ENCODE measurements around the gene TNRC18.

Gene TNRC18

DNA sequence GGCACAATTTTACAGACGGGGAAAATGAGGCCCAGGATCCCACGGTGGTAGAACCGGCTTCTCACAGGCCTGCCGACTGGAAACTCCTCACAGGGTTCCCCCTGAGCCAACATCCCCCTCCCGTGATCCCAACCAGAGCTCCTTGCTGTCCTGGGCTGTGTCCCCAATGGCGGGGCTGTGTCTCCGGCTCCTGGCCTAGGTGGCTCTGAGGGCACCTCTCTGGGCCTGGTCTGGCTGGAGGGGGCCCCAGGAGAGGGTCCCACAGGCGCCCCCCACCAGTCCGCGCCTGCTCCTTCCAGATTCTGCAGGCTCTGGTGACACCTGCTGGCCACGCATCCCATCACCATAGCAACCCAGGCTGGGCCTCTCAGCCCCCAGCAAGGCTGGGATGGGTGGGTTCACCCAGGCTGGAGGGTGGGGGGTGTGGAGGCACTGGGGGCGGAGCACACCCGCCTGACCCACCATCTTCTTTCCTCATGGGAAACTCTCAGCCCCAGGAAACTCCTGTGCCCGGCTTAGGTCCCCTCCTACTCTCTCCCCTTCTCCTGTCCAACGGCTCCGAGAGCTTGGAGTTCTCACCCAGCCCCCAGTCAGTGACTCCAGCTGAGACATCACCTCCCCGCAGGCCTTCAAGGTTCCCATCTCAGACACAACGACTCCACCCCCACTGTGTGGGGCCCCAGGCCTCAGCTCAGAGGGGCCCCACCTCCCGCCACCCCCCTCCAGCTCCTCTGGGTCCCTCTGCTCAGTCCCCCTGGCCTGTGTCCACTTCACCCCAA lies 27.1 kb upstream of the TNRC18 start:
- no peak for DNase-seq (ENCODE audit: extremely low read depth, low read depth)
- TF ChIP-seq, protein P1, sequence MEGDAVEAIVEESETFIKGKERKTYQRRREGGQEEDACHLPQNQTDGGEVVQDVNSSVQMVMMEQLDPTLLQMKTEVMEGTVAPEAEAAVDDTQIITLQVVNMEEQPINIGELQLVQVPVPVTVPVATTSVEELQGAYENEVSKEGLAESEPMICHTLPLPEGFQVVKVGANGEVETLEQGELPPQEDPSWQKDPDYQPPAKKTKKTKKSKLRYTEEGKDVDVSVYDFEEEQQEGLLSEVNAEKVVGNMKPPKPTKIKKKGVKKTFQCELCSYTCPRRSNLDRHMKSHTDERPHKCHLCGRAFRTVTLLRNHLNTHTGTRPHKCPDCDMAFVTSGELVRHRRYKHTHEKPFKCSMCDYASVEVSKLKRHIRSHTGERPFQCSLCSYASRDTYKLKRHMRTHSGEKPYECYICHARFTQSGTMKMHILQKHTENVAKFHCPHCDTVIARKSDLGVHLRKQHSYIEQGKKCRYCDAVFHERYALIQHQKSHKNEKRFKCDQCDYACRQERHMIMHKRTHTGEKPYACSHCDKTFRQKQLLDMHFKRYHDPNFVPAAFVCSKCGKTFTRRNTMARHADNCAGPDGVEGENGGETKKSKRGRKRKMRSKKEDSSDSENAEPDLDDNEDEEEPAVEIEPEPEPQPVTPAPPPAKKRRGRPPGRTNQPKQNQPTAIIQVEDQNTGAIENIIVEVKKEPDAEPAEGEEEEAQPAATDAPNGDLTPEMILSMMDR (IDR thresholded peaks at IDR 0.05; ENCODE audit: low read depth, low read length), result peak; percentile 48

DNA sequence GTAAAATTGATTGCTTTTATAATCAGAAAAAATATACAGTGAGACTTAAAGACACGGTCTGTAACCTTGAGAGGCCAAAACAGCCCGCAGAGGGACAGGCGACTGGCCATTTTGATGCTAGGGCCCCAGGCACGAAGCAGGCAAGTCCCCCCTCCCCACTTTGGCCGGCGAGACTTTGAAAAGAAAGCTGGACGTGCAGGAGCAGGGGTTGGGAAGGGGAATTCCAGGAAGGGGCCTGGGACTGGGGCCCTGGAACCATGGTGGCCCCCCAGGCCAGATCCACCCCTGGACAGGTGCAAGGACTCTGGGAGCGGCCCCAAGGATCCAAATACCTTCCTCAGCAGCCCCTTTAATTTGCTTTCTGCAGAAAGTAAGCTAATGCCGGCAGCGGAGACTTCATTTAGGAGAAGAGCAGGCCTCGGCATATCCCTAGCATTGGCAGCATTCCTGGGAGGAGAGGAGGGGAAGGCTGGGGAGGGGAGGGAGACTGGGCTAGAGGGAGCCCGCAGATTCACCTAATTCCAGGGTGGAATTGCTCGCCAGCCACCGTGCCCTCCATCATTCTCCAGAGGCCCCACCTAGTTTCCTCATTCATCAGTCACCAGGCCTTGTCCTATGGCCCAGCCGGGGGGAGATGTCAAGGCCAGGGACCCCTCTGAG lies 24.9 kb upstream of the TNRC18 start:
- DNase-seq (ENCODE audit: extremely low read depth, low read depth), result no peak
- TF ChIP-seq, protein P1 (IDR thresholded peaks at IDR 0.05; ENCODE audit: low read depth, low read length), result no peak

DNA sequence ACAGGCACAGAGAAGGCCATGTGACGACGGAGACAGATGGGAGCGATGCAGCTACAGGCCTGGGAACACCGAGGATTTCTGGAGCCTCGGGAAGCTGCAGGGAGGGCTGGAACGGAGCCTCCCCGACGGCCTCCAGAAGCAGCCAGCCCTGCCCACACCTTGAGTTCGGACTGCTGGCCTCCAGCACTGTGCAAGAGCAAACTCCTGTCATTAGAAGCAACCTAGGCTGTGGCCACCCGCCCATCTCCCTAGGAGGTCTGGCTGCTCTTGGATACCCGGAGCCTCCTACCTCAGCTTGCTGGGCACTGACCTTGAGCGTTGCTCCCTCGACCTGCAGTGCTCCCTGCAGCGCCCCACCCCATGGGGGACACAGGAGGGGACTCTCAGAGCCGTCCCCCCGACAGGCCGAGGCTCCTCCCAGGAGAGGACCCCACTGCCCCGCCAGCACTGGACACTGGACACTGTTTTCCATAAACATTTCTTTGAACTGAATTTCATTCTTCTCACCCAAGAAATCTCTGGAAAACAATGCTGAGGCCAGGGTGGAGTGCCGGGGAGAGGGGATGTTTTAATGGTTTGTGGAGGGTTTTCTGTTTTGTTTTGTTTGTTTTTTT lies 22.5 kb upstream of the TNRC18 start:
- TF ChIP-seq, protein P1 (IDR thresholded peaks at IDR 0.05; ENCODE audit: low read depth, low read length), result no peak
- no peak for DNase-seq (ENCODE audit: extremely low read depth, low read depth)

DNA sequence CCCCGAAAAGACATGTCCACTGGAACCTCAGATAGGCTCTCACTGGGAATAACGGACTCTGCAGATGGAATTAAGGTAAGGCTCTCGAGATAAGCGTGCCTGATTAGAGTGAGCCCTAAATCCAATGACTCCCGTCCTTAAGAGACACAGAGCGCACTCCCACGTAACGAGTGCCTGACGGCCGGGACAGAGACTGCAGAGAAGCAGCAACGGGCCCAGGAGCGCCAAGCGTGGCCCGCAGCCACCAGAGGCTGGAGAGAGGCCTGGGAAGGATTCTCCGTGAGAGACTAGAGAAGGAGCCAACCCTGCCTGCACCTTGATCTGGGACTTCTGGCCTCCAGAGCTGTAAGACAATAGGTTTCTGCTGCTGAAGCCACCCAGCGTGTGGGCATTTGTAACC lies 20.0 kb upstream of the TNRC18 start:
- TF ChIP-seq, protein P1 (IDR thresholded peaks at IDR 0.05; ENCODE audit: low read depth, low read length), result no peak
- DNase-seq (ENCODE audit: extremely low read depth, low read depth), result no peak

DNA sequence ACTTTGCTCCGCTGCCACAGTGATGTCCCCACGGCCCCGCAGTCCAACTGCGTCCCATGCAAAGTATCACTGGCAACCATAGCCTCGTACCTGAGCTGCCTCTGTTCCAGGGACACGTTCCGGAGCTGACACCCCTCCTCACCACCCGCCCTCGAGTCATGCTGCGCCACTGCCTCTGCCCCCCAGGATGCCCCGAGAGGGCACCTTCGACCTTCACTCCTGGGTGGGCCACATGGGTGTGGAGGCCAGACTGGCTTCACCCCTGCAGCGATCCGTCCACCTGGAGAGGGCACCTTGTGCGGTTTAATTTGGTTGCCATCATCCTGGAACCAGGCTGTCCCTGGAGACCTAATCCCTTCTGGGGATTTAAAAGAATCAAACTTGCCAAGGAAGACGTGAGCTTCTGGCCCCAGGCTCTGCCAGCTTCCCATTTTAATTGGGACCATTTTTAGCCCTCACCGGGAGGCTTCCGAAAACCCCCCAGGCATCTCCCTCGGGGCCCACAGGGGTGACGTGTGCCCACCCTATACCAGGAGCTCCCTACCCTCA lies 19.2 kb upstream of the TNRC18 start:
- TF ChIP-seq, protein P1 (IDR thresholded peaks at IDR 0.05; ENCODE audit: low read depth, low read length), result no peak

DNA sequence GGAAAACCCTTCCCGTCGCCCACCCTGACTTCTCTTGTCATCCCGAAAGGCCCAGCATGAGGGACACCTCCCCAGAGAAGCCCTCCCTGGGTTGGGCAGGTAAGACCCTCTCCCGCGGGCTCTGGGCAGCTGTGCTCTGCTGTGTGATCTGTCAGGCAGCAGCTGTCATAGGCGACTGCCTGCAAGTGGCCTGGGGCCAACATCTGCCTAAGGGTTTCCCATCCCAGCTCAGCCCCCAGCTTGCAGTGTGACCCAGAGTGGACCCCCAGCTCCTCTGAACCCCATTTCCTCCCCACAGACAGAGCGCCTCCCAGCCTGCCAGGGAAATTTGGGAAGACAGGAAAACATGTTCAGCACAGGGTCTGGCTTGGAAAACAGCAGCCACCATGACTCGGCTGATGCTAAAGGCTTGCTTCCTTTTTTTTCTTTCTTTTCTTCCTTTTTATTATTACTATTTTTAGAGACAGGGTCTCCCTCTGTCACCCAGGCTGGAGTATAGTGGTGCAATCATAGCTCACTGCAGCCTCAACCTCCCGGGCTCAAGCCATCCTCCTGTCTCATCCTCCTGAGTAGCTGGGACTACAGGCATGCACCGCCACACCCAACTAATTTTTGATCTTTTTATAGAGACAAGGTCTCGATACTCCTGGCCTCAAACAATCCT lies 18.3 kb upstream of the TNRC18 start:
- DNase-seq (ENCODE audit: extremely low read depth, low read depth), result no peak
- TF ChIP-seq, protein P1 (IDR thresholded peaks at IDR 0.05; ENCODE audit: low read depth, low read length), result no peak

More for the DNA sequence above, 19.2 kb upstream of the TNRC18 start:
- no peak for DNase-seq (ENCODE audit: extremely low read depth, low read depth)

Data from AG09319 (cell line).